CD14-positive monocyte (primary cell): Measurements from ENCODE around the gene IFNK. TPM values are rescaled to one million over a fixed set of nuclear protein-coding genes. Genes with fewer than 3 reads are reported as not detected.

Experiments used
- DNase-seq, 3 donors: peaks; one replicate each; pipeline ENCODE4 v3.0.0-alpha.2; 2011 to 2022
- H2AFZ ChIP-seq: 2 replicates; pipeline ENCODE4 v1.6.0; 2012; ENCODE audit warnings: mild to moderate bottlenecking, low read depth, low read length, inconsistent platforms; ENCODE audit not compliant: insufficient read depth, poor library complexity, severe bottlenecking
- H3K27ac ChIP-seq, 2 donors: 1 replicate in 1 of 2; 2 replicates in 1 of 2; pipeline ENCODE4 v1.5.1; 2012 to 2013; ENCODE audit warnings: low read length in 2 of 2, control low read depth in 1 of 2, inconsistent platforms in 1 of 2, low read depth in 1 of 2, mild to moderate bottlenecking in 1 of 2
- H3K27me3 ChIP-seq, 2 donors: one replicate each; pipeline versions ENCODE4 v1.6.0 to v1.6.1; 2011 to 2013; ENCODE audit warnings: low read length in 2 of 2; ENCODE audit not compliant: control insufficient read depth in 2 of 2, insufficient read depth in 2 of 2
- H3K36me3 ChIP-seq, 2 donors: replicated peaks in 1 of 2; 1 replicate in 1 of 2; 2 replicates in 1 of 2; pipeline versions ENCODE4 v1.5.1 to v1.6.1; 2012 to 2013; ENCODE audit warnings: low read length in 2 of 2, control low read depth in 1 of 2, inconsistent platforms in 1 of 2, mild to moderate bottlenecking in 1 of 2; ENCODE audit not compliant: insufficient read depth in 2 of 2, control insufficient read depth in 1 of 2
- H3K4me1 ChIP-seq, 2 donors: 1 replicate in 1 of 2; 2 replicates in 1 of 2; pipeline versions ENCODE4 v1.5.1 to v1.6.1; 2012 to 2013; ENCODE audit warnings: low read length in 2 of 2, control low read depth in 1 of 2, inconsistent platforms in 1 of 2, mild to moderate bottlenecking in 1 of 2, moderate library complexity in 1 of 2; ENCODE audit not compliant: insufficient read depth in 2 of 2, control insufficient read depth in 1 of 2
- H3K4me2 ChIP-seq: replicated peaks from 2 replicates; pipeline ENCODE3; 2012; ENCODE audit warnings: low read length, moderate library complexity, mild to moderate bottlenecking; ENCODE audit not compliant: poor library complexity, severe bottlenecking; ENCODE audit errors: extremely low read depth
- H3K4me3 ChIP-seq, 3 experiments: fragments of 200-600 bp in 1 of 3; sonication (generic) in 1 of 3; replicated peaks in 1 of 3; 1 replicate in 2 of 3; 2 replicates in 1 of 3; pipeline ENCODE4 v1.5.1; 2011 to 2013; ENCODE audit warnings: low read length in 3 of 3, mild to moderate bottlenecking in 3 of 3, control low read depth in 2 of 3, low read depth in 2 of 3, inconsistent platforms in 1 of 3, moderate library complexity in 1 of 3
- H3K79me2 ChIP-seq: 2 replicates; pipeline ENCODE4 v1.6.0; 2012; ENCODE audit warnings: mild to moderate bottlenecking, control low read depth, inconsistent platforms, low read length, moderate library complexity; ENCODE audit not compliant: insufficient read depth
- H3K9ac ChIP-seq: 2 replicates; pipeline ENCODE4 v1.6.0; 2017; ENCODE audit warnings: low read length, mild to moderate bottlenecking; ENCODE audit not compliant: insufficient read depth, poor library complexity, severe bottlenecking
- H3K9me3 ChIP-seq, 2 donors: replicated peaks in 1 of 2; 1 replicate in 1 of 2; 2 replicates in 1 of 2; pipeline versions ENCODE4 v1.5.1 to v1.6.1; 2012 to 2013; ENCODE audit warnings: low read length in 2 of 2, control low read depth in 1 of 2; ENCODE audit not compliant: control insufficient read depth in 1 of 2, insufficient read depth in 1 of 2
- H4K20me1 ChIP-seq: 2 replicates; pipeline ENCODE4 v1.6.0; 2012; ENCODE audit warnings: mild to moderate bottlenecking, low read length, control low read depth, moderate library complexity; ENCODE audit not compliant: insufficient read depth
- H3K27ac Mint-ChIP-seq, 7 donors: one replicate each; pipeline ENCODE4 v1.8.0; 2020; ENCODE audit warnings: mild to moderate bottlenecking in 7 of 7, mixed read lengths in 7 of 7, moderate library complexity in 6 of 7, inconsistent platforms in 2 of 7
- H3K27me3 Mint-ChIP-seq, 3 donors: one replicate each; pipeline ENCODE4 v1.8.0; 2021 to 2022; ENCODE audit warnings: low read depth in 3 of 3, mild to moderate bottlenecking in 3 of 3, mixed read lengths in 3 of 3, moderate library complexity in 3 of 3, inconsistent platforms in 1 of 3
- H3K36me3 Mint-ChIP-seq, 2 donors: one replicate each; pipeline ENCODE4 v1.8.0; 2020; ENCODE audit warnings: mixed read lengths in 2 of 2, inconsistent platforms in 1 of 2, mild to moderate bottlenecking in 1 of 2
- H3K4me1 Mint-ChIP-seq: one replicate; pipeline ENCODE4 v1.8.0; 2020; ENCODE audit warnings: mild to moderate bottlenecking, mixed read lengths
- H3K4me3 Mint-ChIP-seq, 2 donors: one replicate each; pipeline ENCODE4 v1.8.0; 2020; ENCODE audit warnings: mild to moderate bottlenecking in 2 of 2, mixed read lengths in 2 of 2, moderate library complexity in 1 of 2
- H3K9me3 Mint-ChIP-seq, 7 donors: one replicate each; pipeline ENCODE4 v1.8.0; 2020 to 2022; ENCODE audit warnings: mixed read lengths in 7 of 7, mild to moderate bottlenecking in 6 of 7, moderate library complexity in 6 of 7, inconsistent platforms in 2 of 7
- WGBS: methylation state at CpG from one replicate; pipeline ENCODE4 v1.1.5; 2013; ENCODE audit warnings: missing lambda C conversion rate; ENCODE audit not compliant: insufficient coverage; 5-methylcytosine and 5-hydroxymethylcytosine counted together
- intact Hi-C, 2 donors: fragments of 100-400 bp; cut with micrococcal nuclease; formaldehyde crosslinking; loops; one replicate each; pipeline versions ENCODE4 v1.15.0 to v1.15.1; 2023
- polyA plus RNA-seq, 3 donors: library from polyadenylated mRNA; depleted of rRNA in 1 of 3; unstranded in 2 of 3; stranded (reverse) in 1 of 3; fragments of 300-500 nt in 2 of 3; fragments of >200 nt in 1 of 3; fragmentation: Illumina TruSeq in 2 of 3; gene quantifications; 1 replicate in 2 of 3; 2 replicates in 1 of 3; pipeline ENCODE4 v1.2.3, GENCODE V29; 2012 to 2021
- TF ChIP-seq, protein P1 (sequence below): fragments of 200-600 bp; IDR thresholded peaks from one replicate; pipeline ENCODE4 v1.8.0; 2022; ENCODE audit warnings: antibody characterized with exemption, mild to moderate bottlenecking

IFNK gene
- polyA plus RNA-seq, 3 donors = not detected

DNA sequence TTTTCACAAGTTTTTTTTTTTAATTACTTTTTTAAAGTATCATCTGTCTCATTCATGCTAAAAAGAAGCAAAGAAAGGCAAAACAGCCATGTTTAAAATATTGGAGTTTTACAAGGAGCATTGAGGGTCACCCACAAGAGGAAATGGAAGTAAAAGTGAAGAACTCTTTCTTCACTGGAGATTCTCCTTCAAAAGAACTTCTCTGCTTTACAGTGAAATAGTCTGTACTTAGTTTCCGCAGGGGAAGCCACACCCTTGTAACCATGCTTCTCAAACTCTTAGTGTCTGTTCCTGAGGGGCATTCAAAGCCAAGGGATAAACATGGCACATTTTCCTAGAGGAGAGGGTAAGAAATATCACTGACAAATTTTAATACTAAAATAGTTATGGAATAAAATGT is 40.6 kb downstream of the IFNK start:
- intact Hi-C loops = loop anchor here in 1 of 2 donors (1.0 kb wide), 1 partner anchor 8 kb away; no protein-coding TSS in a partner anchor

DNA sequence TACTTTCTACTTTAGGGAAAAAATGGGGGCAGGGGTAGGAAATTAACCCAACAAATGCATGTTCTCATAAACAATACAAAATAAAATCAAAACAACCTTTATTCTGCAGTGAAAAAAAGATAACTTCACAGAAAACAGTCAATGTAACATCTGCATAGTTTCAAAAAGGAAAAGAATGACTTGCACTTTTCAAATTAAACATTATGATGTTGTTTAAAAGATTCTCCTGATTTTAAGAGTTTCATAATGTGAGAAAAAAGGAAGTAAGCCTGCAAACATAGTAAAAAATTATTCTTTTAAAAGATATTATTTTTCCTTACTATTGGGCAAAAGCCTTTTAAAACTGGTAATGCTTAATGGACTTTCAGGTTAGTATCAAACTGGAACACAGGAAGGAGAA is 41.6 kb downstream of the IFNK start:
- H3K4me1 ChIP-seq = peaks cover 68 to 82% of the 10 kb centered on the region in 2 donors
- H3K9ac ChIP-seq = no peak overlapping the region
- Mint-ChIP-seq H3K27me3 (peaks cover 0 to under 1% (median 0%) of the 10 kb centered on the region in 3 donors), H3K4me1 (peaks cover 69% of the 10 kb centered on the region), H3K4me3 (peak overlapping the region; percentile 53 to 81), H3K9me3 (peaks cover 0 to 4% (median 0%) of the 10 kb centered on the region in 7 donors), H3K27ac (peak overlapping the region; percentile 87 to 96 (median 92)), H3K36me3 (peaks cover 51 to 61% of the 10 kb centered on the region in 2 donors)
- H3K4me2 ChIP-seq = peak overlapping the region; percentile 73
- H3K79me2 ChIP-seq = peaks cover 86% of the 10 kb centered on the region
- intact Hi-C loops = no loop called here
- peak in 1 of 3 donors; percentile 49 for DNase-seq
- no peak overlapping the region for H2AFZ ChIP-seq
- TF ChIP-seq, protein P1, sequence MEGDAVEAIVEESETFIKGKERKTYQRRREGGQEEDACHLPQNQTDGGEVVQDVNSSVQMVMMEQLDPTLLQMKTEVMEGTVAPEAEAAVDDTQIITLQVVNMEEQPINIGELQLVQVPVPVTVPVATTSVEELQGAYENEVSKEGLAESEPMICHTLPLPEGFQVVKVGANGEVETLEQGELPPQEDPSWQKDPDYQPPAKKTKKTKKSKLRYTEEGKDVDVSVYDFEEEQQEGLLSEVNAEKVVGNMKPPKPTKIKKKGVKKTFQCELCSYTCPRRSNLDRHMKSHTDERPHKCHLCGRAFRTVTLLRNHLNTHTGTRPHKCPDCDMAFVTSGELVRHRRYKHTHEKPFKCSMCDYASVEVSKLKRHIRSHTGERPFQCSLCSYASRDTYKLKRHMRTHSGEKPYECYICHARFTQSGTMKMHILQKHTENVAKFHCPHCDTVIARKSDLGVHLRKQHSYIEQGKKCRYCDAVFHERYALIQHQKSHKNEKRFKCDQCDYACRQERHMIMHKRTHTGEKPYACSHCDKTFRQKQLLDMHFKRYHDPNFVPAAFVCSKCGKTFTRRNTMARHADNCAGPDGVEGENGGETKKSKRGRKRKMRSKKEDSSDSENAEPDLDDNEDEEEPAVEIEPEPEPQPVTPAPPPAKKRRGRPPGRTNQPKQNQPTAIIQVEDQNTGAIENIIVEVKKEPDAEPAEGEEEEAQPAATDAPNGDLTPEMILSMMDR = no peak
- no peaks in the 10 kb centered on the region for H3K9me3 ChIP-seq
- H3K4me3 ChIP-seq = peak overlapping the region; percentile 9 to 67 (median 16)
- H3K36me3 ChIP-seq = peaks cover 29 to 58% of the 10 kb centered on the region in 2 donors
- H4K20me1 ChIP-seq = no peaks in the 10 kb centered on the region
- peak overlapping the region in 1 of 2 donors; percentile 85 for H3K27ac ChIP-seq
- no peaks in the 10 kb centered on the region for H3K27me3 ChIP-seq

More for the DNA sequence above, 40.6 kb downstream of the IFNK start:
- Histone ChIP-seq H3K4me3 (peak overlapping the region; percentile 26 to 67 (median 32)), H3K79me2 (peaks cover 85% of the 10 kb centered on the region), H3K27ac (peak overlapping the region; percentile 32 to 85), H3K27me3 (no peaks in the 10 kb centered on the region), H2AFZ (no peak overlapping the region), H3K4me1 (peaks cover 63 to 72% of the 10 kb centered on the region in 2 donors), H3K36me3 (peaks cover 38 to 68% of the 10 kb centered on the region in 2 donors), H3K9me3 (no peaks in the 10 kb centered on the region), H3K4me2 (peak overlapping the region; percentile 73), H4K20me1 (no peaks in the 10 kb centered on the region), H3K9ac (peak overlapping the region; percentile 29)
- DNase-seq = peak in 2 of 3 donors; percentile 41 to 69
- peaks cover 0 to 4% (median 0%) of the 10 kb centered on the region in 7 donors for H3K9me3 Mint-ChIP-seq
- H3K4me3 Mint-ChIP-seq = peak overlapping the region; percentile 24 to 76
- TF ChIP-seq, protein P1 = no peak
- H3K27ac Mint-ChIP-seq = peak overlapping the region; percentile 87 to 96 (median 92)
- H3K4me1 Mint-ChIP-seq = peaks cover 61% of the 10 kb centered on the region
- no peaks in the 10 kb centered on the region for H3K27me3 Mint-ChIP-seq
- no CpG with 5 or more reads among the region's 1 CpG for WGBS
- H3K36me3 Mint-ChIP-seq = peaks cover 53 to 61% of the 10 kb centered on the region in 2 donors
